ENCODE results near the gene RLF.
"Not testable (repeated sequence)": the region's sequence is repeated elsewhere in the genome, so short reads cannot be mapped to it uniquely, and the experiment has no call there.

Gene RLF

GRCh38 chr1:40162753-40163441 lies 1.7 kb downstream of the RLF start:
- DNase-seq (ENCODE audit: low read depth in 2 of 2): no peak

GRCh38 chr1:40167317-40167716 lies 6.1 kb downstream of the RLF start:
- DNase-seq (ENCODE audit: low read depth in 2 of 2): no peak

- no peak for DNase-seq (ENCODE audit: low read depth in 2 of 2)
Observed at GRCh38 chr1:40171036-40171435, 9.8 kb downstream of the RLF start.

- DNase-seq (ENCODE audit: low read depth in 2 of 2): no peak
Observed at GRCh38 chr1:40174788-40175187, 13.6 kb downstream of the RLF start.

GRCh38 chr1:40176989-40177388 lies 15.8 kb downstream of the RLF start:
- not testable (repeated sequence) for DNase-seq (ENCODE audit: low read depth in 2 of 2)

GRCh38 chr1:40178200-40178599 lies 17.0 kb downstream of the RLF start:
- DNase-seq (ENCODE audit: low read depth in 2 of 2): no peak

GRCh38 chr1:40179496-40180089 lies 18.4 kb downstream of the RLF start:
- DNase-seq (ENCODE audit: low read depth in 2 of 2): no peak

- DNase-seq (ENCODE audit: low read depth in 2 of 2): no peak
Observed at GRCh38 chr1:40183055-40183710, 22.0 kb downstream of the RLF start.

- no peak for DNase-seq (ENCODE audit: low read depth in 2 of 2)
Observed at GRCh38 chr1:40184193-40184592, 23.0 kb downstream of the RLF start.

- DNase-seq (ENCODE audit: low read depth in 2 of 2): peak; percentile 23 to 36
Observed at GRCh38 chr1:40185951-40186864, 25.0 kb downstream of the RLF start.

- no peak for DNase-seq (ENCODE audit: low read depth in 2 of 2)
Observed at GRCh38 chr1:40187399-40187798, 26.2 kb downstream of the RLF start.

- DNase-seq (ENCODE audit: low read depth in 2 of 2): not testable (repeated sequence)
Observed at GRCh38 chr1:40194639-40195038, 33.5 kb downstream of the RLF start.

GRCh38 chr1:40197656-40198055 lies 36.5 kb downstream of the RLF start:
- DNase-seq (ENCODE audit: low read depth in 2 of 2): no peak

- no peak for DNase-seq (ENCODE audit: low read depth in 2 of 2)
Observed at GRCh38 chr1:40199126-40199525, 37.9 kb downstream of the RLF start.

- DNase-seq (ENCODE audit: low read depth in 2 of 2): no peak
Observed at GRCh38 chr1:40204856-40205255, 43.7 kb downstream of the RLF start.

GRCh38 chr1:40210511-40211204 lies 49.5 kb downstream of the RLF start:
- DNase-seq (ENCODE audit: low read depth in 2 of 2): no peak

GRCh38 chr1:40218333-40218732 lies 57.1 kb downstream of the RLF start:
- no peak for DNase-seq (ENCODE audit: low read depth in 2 of 2)

- DNase-seq (ENCODE audit: low read depth in 2 of 2): not testable (repeated sequence)
Observed at GRCh38 chr1:40221471-40221905, 60.3 kb downstream of the RLF start.

- DNase-seq (ENCODE audit: low read depth in 2 of 2): no peak
Observed at GRCh38 chr1:40221977-40222772, 61.0 kb downstream of the RLF start.

- DNase-seq (ENCODE audit: low read depth in 2 of 2): no peak
Observed at GRCh38 chr1:40224040-40224439, 62.9 kb downstream of the RLF start.

- DNase-seq (ENCODE audit: low read depth in 2 of 2): no peak
Observed at GRCh38 chr1:40226192-40226591, 65.0 kb downstream of the RLF start.
